Neural crest cell (in vitro differentiated cells): ENCODE measurements around the gene ADAMTS17. TPM values are rescaled to one million over a fixed set of nuclear protein-coding genes. Genes with fewer than 3 reads are reported as not detected.

Experiments
- DNase-seq: peaks from one replicate; pipeline ENCODE4 v3.0.0; 2021; ENCODE audit warnings: low read depth, mixed read lengths, low spot score
- H3K27ac Mint-ChIP-seq: one replicate; pipeline ENCODE4 v1.8.0; 2021; ENCODE audit warnings: mild to moderate bottlenecking, mixed read lengths; ENCODE audit not compliant: unreplicated experiment
- H3K27me3 Mint-ChIP-seq: 2 replicates; pipeline ENCODE4 v1.8.0; 2021; ENCODE audit warnings: low read depth, mild to moderate bottlenecking, mixed read lengths
- H3K36me3 Mint-ChIP-seq: 2 replicates; pipeline ENCODE4 v1.8.0; 2021; ENCODE audit warnings: low read depth, mild to moderate bottlenecking, mixed read lengths
- H3K4me1 Mint-ChIP-seq: 2 replicates; pipeline ENCODE4 v1.8.0; 2021; ENCODE audit warnings: mixed read lengths
- H3K4me3 Mint-ChIP-seq: one replicate; pipeline ENCODE4 v1.8.0; 2021; ENCODE audit warnings: mild to moderate bottlenecking, mixed read lengths
- H3K9me3 Mint-ChIP-seq: 2 replicates; pipeline ENCODE4 v1.8.0; 2021; ENCODE audit warnings: mixed read lengths
- CTCF ChIP-seq: fragments of 200-600 bp; sonication (generic); conservative IDR thresholded peaks from 2 replicates; pipeline ENCODE4 v1.5.0; 2021; ENCODE audit warnings: antibody characterized with exemption, mild to moderate bottlenecking
- total RNA-seq: library from RNA; stranded (reverse); gene quantifications from 2 replicates; pipeline ENCODE4 v1.2.1, GENCODE V29; 2021

ADAMTS17 gene
- total RNA-seq, 1 donor from 2014 or later = 2.3 TPM

- Mint-ChIP-seq H3K4me3 (no peak overlapping the region), H3K36me3 (peaks cover 10% of the 10 kb centered on the region), H3K27ac (peak overlapping the region; percentile 66), H3K9me3 (peaks cover 16% of the 10 kb centered on the region), H3K27me3 (no peaks in the 10 kb centered on the region), H3K4me1 (no peaks in the 10 kb centered on the region)
- DNase-seq = no peak
- TF ChIP-seq CTCF = no peak
Measured at GRCh38 chr15:100124361-100124760, 217.4 kb downstream of the ADAMTS17 start.

- H3K36me3 Mint-ChIP-seq = peaks cover 14% of the 10 kb centered on the region
- peaks cover 19% of the 10 kb centered on the region for H3K9me3 Mint-ChIP-seq
- H3K27me3 Mint-ChIP-seq = no peaks in the 10 kb centered on the region
- no peak for TF ChIP-seq CTCF
- no peak for DNase-seq
- no peaks in the 10 kb centered on the region for H3K4me1 Mint-ChIP-seq
- no peak overlapping the region for H3K27ac Mint-ChIP-seq
- no peak overlapping the region for H3K4me3 Mint-ChIP-seq
Measured at GRCh38 chr15:100123611-100124010, 218.2 kb downstream of the ADAMTS17 start.

GRCh38 chr15:100121285-100121684 is 220.5 kb downstream of the ADAMTS17 start:
- Mint-ChIP-seq H3K9me3 (peaks cover 19% of the 10 kb centered on the region), H3K27ac (no peak overlapping the region), H3K4me3 (no peak overlapping the region), H3K27me3 (no peaks in the 10 kb centered on the region), H3K36me3 (peaks cover 16% of the 10 kb centered on the region), H3K4me1 (no peaks in the 10 kb centered on the region)
- no peak for TF ChIP-seq CTCF
- DNase-seq = no peak

- Mint-ChIP-seq H3K27ac (no peak overlapping the region), H3K4me3 (no peak overlapping the region), H3K36me3 (peaks cover 16% of the 10 kb centered on the region), H3K9me3 (peaks cover 19% of the 10 kb centered on the region), H3K4me1 (peaks cover 8% of the 10 kb centered on the region), H3K27me3 (no peaks in the 10 kb centered on the region)
- DNase-seq = no peak
- TF ChIP-seq CTCF = no peak
Measured at GRCh38 chr15:100120111-100120510, 221.7 kb downstream of the ADAMTS17 start.

GRCh38 chr15:100118546-100118945 is 223.2 kb downstream of the ADAMTS17 start:
- Mint-ChIP-seq H3K4me3 (no peak overlapping the region), H3K27me3 (no peaks in the 10 kb centered on the region), H3K9me3 (peaks cover 19% of the 10 kb centered on the region), H3K4me1 (peaks cover 22% of the 10 kb centered on the region), H3K27ac (no peak overlapping the region), H3K36me3 (peaks cover 16% of the 10 kb centered on the region)
- no peak for TF ChIP-seq CTCF
- no peak for DNase-seq
